Skeletal muscle satellite cell (primary cell): ENCODE measurements around the gene EP300. TPM values are rescaled to one million over a fixed set of nuclear protein-coding genes. Genes with fewer than 3 reads are reported as not detected.
"Not testable (repeated sequence)": the region's sequence is repeated elsewhere in the genome, so short reads cannot be mapped to it uniquely, and the experiment has no call there.

ENCODE experiments used
- H3K27me3 ChIP-seq: 2 replicates; pipeline ENCODE4 v1.7.0; 2013; ENCODE audit warnings: low read length; ENCODE audit not compliant: control insufficient read depth, insufficient read depth
- H3K36me3 ChIP-seq: 2 replicates; pipeline ENCODE4 v1.7.0; 2013; ENCODE audit warnings: mild to moderate bottlenecking, control low read depth, low read length; ENCODE audit not compliant: insufficient read depth
- H3K4me1 ChIP-seq: 2 replicates; pipeline ENCODE4 v1.7.0; 2013; ENCODE audit warnings: low read length; ENCODE audit not compliant: control insufficient read depth, insufficient read depth
- H3K4me2 ChIP-seq: 2 replicates; pipeline ENCODE4 v1.7.0; 2013; ENCODE audit warnings: mild to moderate bottlenecking, low read length
- H3K4me3 ChIP-seq: 2 replicates; pipeline ENCODE4 v1.7.0; 2013; ENCODE audit warnings: low read length
- H3K9ac ChIP-seq: 2 replicates; pipeline ENCODE4 v1.7.0; 2013; ENCODE audit warnings: mild to moderate bottlenecking, low read depth, low read length, moderate library complexity
- H3K9me3 ChIP-seq: replicated peaks from 2 replicates; pipeline ENCODE4 v1.7.0; 2013; ENCODE audit warnings: mild to moderate bottlenecking, control low read depth, low read length
- total RNA-seq: library from RNA; depleted of rRNA; stranded (reverse); fragments of >200 nt; gene quantifications from 2 replicates; pipeline ENCODE4 v1.2.3, GENCODE V29; 2012; rRNA removed

EP300 gene
- 38.2 and 43.1 TPM in 2 replicates for total RNA-seq

DNA sequence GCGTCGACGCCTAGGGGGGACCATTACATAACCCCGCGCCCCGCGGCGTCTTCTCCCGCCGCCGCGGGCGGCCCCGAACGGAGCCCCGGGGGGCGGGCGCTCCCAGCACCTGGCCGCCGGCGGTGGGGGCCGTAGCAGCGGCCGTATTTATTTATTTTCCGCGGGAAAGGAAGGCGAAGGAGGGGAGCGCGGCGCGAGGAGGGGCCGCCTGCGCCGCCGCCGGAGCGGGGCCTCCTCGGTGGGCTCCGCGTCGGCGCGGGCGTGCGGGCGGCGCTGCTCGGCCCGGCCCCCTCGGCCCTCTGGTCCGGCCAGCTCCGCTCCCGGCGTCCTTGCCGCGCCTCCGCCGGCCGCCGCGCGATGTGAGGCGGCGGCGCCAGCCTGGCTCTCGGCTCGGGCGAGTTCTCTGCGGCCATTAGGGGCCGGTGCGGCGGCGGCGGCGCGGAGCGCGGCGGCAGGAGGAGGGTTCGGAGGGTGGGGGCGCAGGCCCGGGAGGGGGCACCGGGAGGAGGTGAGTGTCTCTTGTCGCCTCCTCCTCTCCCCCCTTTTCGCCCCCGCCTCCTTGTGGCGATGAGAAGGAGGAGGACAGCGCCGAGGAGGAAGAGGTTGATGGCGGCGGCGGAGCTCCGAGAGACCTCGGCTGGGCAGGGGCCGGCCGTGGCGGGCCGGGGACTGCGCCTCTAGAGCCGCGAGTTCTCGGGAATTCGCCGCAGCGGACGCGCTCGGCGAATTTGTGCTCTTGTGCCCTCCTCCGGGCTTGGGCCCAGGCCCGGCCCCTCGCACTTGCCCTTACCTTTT, at the start of gene EP300:
EP300 (plus strand) TSS at position 570 of the 795 bp plus-strand sequence. CDS start 413 bp downstream, outside the sequence.
- no peaks in the 10 kb centered on the region for H3K27me3 ChIP-seq
- H3K9me3 ChIP-seq: no peaks in the 10 kb centered on the region
- H3K4me3 ChIP-seq: peak within 1 kb of the TSS; percentile 83
- peaks cover 28% of the 10 kb centered on the region for H3K4me1 ChIP-seq
- H3K4me2 ChIP-seq: peak within 1 kb of the TSS; percentile 85
- H3K9ac ChIP-seq: peak within 1 kb of the TSS; percentile 98
- H3K36me3 ChIP-seq: peaks cover 6% of the 10 kb centered on the region

DNA sequence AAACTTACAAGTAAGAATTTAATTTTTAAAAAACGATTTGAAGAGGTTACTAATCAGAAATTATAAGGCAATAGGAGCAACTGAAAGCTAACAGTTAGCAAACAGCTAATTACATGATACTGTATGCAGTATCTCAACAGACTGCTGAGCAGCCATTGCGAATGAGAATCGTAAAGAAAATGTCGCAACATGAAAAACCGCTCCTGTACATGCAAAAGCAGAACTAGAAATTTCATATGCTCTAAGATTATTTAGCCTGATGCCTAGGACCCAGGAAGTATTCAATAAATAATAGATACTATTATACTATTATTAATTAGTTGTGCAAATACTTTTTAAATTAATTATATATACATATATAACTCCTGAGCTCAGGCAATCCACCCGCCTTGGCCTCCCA, 48.7 kb upstream of the EP300 start:
- H3K9ac ChIP-seq: no peak overlapping the region
- no peak overlapping the region for H3K4me3 ChIP-seq
- peaks cover 3% of the 10 kb centered on the region for H3K4me1 ChIP-seq
- H3K4me2 ChIP-seq: no peak overlapping the region
- no peaks in the 10 kb centered on the region for H3K9me3 ChIP-seq
- peaks cover 7% of the 10 kb centered on the region for H3K27me3 ChIP-seq
- H3K36me3 ChIP-seq: no peaks in the 10 kb centered on the region

DNA sequence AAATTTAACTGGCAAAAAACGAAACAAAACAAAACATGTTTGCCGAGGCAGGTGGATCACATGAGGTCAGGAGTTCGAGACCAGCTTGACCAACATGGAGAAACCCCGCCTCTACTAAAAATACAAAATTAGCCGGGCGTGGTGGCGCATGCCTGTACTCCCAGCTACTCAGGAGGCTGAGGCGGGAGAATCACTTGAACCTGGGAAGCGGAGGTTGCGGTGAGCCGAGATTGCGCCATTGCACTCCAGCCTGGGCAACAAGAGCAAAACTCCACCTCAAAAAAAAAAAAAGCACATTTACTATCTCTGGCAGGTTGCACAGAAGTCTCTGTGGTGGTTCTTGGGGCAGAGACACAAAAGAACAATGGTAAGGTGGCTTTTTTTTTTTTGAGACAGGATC, 46.8 kb upstream of the EP300 start:
- H3K9ac ChIP-seq, H3K4me3 ChIP-seq, H3K27me3 ChIP-seq, H3K9me3 ChIP-seq, H3K36me3 ChIP-seq, H3K4me2 ChIP-seq: not testable (repeated sequence)
- peaks cover 12% of the 10 kb centered on the region for H3K4me1 ChIP-seq

- Histone ChIP-seq H3K36me3 (no peaks in the 10 kb centered on the region), H3K4me3 (no peak overlapping the region), H3K27me3 (no peaks in the 10 kb centered on the region), H3K4me2 (no peak overlapping the region), H3K9ac (no peak overlapping the region), H3K4me1 (peaks cover 19% of the 10 kb centered on the region), H3K9me3 (no peaks in the 10 kb centered on the region)
Measured at GRCh38 chr22:41047801-41048211, 44.6 kb upstream of the EP300 start.

DNA sequence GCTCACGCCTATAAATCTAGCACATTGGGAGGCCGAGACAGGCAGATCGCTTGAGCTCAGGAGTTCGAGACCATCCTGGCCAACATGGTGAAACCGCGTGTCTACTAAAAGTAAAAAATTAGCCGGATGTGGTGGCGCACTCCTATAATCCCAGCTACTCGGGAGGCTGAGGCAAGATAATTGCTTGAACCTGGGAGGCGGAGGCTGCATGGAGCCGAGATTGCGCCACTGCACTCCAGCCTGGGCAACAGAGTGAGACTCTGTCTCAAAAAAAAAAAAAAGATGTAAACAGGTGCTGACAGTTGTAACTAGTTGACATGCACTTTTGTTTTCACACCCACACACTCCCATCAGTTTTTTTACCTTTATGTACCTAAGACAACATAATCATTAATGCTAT, 44.0 kb upstream of the EP300 start:
- Histone ChIP-seq H3K4me1 (peaks cover 24% of the 10 kb centered on the region), H3K9ac (peak overlapping the region; percentile 34), H3K4me2 (peak overlapping the region; percentile 86), H3K4me3 (peak overlapping the region; percentile 59)
- H3K27me3 ChIP-seq, H3K36me3 ChIP-seq, H3K9me3 ChIP-seq: not testable (repeated sequence)

GRCh38 chr22:41048791-41049717, 43.3 kb upstream of the EP300 start:
- H3K9ac ChIP-seq: peak overlapping the region; percentile 41
- no peaks in the 10 kb centered on the region for H3K36me3 ChIP-seq
- no peaks in the 10 kb centered on the region for H3K9me3 ChIP-seq

GRCh38 chr22:41049795-41050194, 42.6 kb upstream of the EP300 start:
- H3K4me2 ChIP-seq, H3K9ac ChIP-seq, H3K9me3 ChIP-seq, H3K4me3 ChIP-seq, H3K36me3 ChIP-seq, H3K27me3 ChIP-seq: not testable (repeated sequence)
- H3K4me1 ChIP-seq: peaks cover 27% of the 10 kb centered on the region

More at GRCh38 chr22:41048791-41049717, 43.3 kb upstream of the EP300 start:
- Histone ChIP-seq H3K4me3 (peak overlapping the region; percentile 59), H3K4me1 (peaks cover 27% of the 10 kb centered on the region), H3K4me2 (peak overlapping the region; percentile 86), H3K27me3 (no peaks in the 10 kb centered on the region)

DNA sequence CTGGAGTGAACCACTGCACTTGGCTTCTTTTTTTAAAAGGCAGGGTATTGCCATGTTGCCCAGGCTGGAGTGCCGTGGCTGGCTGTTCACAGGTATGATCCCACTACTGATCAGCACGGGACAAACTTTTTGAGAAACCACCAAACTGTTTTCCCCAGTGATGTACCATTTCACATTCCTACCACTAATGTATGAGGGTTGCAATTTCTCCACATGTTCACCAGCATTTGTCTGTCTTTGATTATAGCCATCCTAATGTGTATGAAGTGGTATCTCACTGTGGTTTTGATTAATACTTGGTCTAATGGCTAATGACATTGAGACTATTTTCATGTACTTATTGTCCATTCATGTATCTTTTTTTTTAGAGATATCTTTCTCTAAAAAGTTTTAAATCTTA, 41.5 kb upstream of the EP300 start:
- H3K9ac ChIP-seq: no peak overlapping the region
- no peaks in the 10 kb centered on the region for H3K9me3 ChIP-seq
- H3K27me3 ChIP-seq: no peaks in the 10 kb centered on the region
- peaks cover 27% of the 10 kb centered on the region for H3K4me1 ChIP-seq
- no peak overlapping the region for H3K4me3 ChIP-seq
- H3K36me3 ChIP-seq: no peaks in the 10 kb centered on the region
- no peak overlapping the region for H3K4me2 ChIP-seq

- Histone ChIP-seq H3K9ac (no peak overlapping the region), H3K4me3 (no peak overlapping the region), H3K27me3 (no peaks in the 10 kb centered on the region), H3K4me1 (peaks cover 27% of the 10 kb centered on the region), H3K4me2 (peak overlapping the region; percentile 24), H3K36me3 (no peaks in the 10 kb centered on the region), H3K9me3 (no peaks in the 10 kb centered on the region)
Measured at GRCh38 chr22:41052661-41053490, 39.5 kb upstream of the EP300 start.

- no peaks in the 10 kb centered on the region for H3K27me3 ChIP-seq
- no peak overlapping the region for H3K9ac ChIP-seq
- H3K36me3 ChIP-seq: no peaks in the 10 kb centered on the region
- no peaks in the 10 kb centered on the region for H3K9me3 ChIP-seq
- no peak overlapping the region for H3K4me2 ChIP-seq
- H3K4me1 ChIP-seq: peaks cover 14% of the 10 kb centered on the region
- no peak overlapping the region for H3K4me3 ChIP-seq
Measured at GRCh38 chr22:41057076-41057475, 35.3 kb upstream of the EP300 start.

GRCh38 chr22:41062146-41062545, 30.2 kb upstream of the EP300 start:
- no peak overlapping the region for H3K9ac ChIP-seq
- no peaks in the 10 kb centered on the region for H3K36me3 ChIP-seq
- H3K9me3 ChIP-seq: no peaks in the 10 kb centered on the region

More at GRCh38 chr22:41062146-41062545, 30.2 kb upstream of the EP300 start:
- Histone ChIP-seq H3K4me2 (no peak overlapping the region), H3K27me3 (no peaks in the 10 kb centered on the region), H3K4me3 (no peak overlapping the region), H3K4me1 (no peaks in the 10 kb centered on the region)
